Erythroblast (primary cell): ENCODE data around the gene HNF1B.

Experiments
- GATA1 ChIP-seq: IDR thresholded peaks from 2 replicates; pipeline ENCODE4 v1.6.1; 2011; ENCODE audit warnings: low read depth, mild to moderate bottlenecking, control low read depth, low read length, moderate library complexity
- POLR2A ChIP-seq: IDR thresholded peaks from 2 replicates; pipeline ENCODE4 v1.6.1; 2011; ENCODE audit warnings: mild to moderate bottlenecking, low read length

DNA sequence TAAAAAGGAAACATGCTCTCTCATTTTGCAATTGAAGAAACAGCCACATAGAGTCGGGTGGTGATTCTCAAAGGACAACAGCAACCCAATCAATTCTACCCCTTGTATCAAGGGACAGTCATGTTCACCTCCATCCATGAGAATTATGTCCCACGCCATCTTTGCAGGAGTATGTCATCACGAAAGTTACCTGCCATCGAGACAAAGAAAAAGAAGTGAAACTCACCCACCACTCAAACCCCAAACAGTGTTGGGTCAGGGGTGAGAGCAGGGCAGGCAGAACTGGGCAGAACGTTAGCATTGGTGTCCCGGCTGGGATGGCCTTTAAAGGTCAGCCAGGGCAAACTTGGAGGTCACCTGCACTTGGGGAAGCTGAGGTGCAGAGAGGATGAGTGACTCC, 24.2 kb upstream of the HNF1B start:
- no peak for TF ChIP-seq POLR2A
- TF ChIP-seq GATA1, result no peak
